Epithelial cell of proximal tubule (primary cell): ENCODE data around the gene PDE2A. TPM values are rescaled to one million over a fixed set of nuclear protein-coding genes. Genes with fewer than 3 reads are reported as not detected.

Experiments used
- DNase-seq: peaks from one replicate; pipeline ENCODE4 v3.0.0-alpha.2; 2011; ENCODE audit warnings: low read depth
- H3K4me3 ChIP-seq: 2 replicates; pipeline ENCODE4 v1.5.1; 2011; ENCODE audit warnings: low read depth, mild to moderate bottlenecking, low read length
- CTCF ChIP-seq: conservative IDR thresholded peaks from 2 replicates; pipeline ENCODE4 v1.5.1; 2012; ENCODE audit warnings: low read depth, mild to moderate bottlenecking, low read length
- total RNA-seq: library from RNA; depleted of rRNA; stranded (reverse); fragments of >200 nt; gene quantifications from 2 replicates; pipeline ENCODE4 v1.2.3, GENCODE V29; 2015

PDE2A gene
- total RNA-seq, 1 donor from 2014 or later, result 0.69 TPM

- TF ChIP-seq CTCF, result no peak
Measured at GRCh38 chr11:72627594-72628281, 46.5 kb downstream of the PDE2A start.

GRCh38 chr11:72626414-72626936 is 47.7 kb downstream of the PDE2A start:
- TF ChIP-seq CTCF, result no peak

More at GRCh38 chr11:72627594-72628281, 46.5 kb downstream of the PDE2A start:
- no peak overlapping the region for H3K4me3 ChIP-seq
- no peak for DNase-seq

GRCh38 chr11:72625691-72626413 is 48.4 kb downstream of the PDE2A start:
- DNase-seq, result no peak
- H3K4me3 ChIP-seq, result no peak overlapping the region
- TF ChIP-seq CTCF, result no peak

More at GRCh38 chr11:72626414-72626936, 47.7 kb downstream of the PDE2A start:
- no peak overlapping the region for H3K4me3 ChIP-seq
- no peak for DNase-seq

- TF ChIP-seq CTCF, result no peak
- DNase-seq, result no peak
- H3K4me3 ChIP-seq, result no peak overlapping the region
Measured at GRCh38 chr11:72624496-72625201, 49.6 kb downstream of the PDE2A start.

- no peak for DNase-seq
- TF ChIP-seq CTCF, result no peak
- H3K4me3 ChIP-seq, result no peak overlapping the region
Measured at GRCh38 chr11:72623052-72623451, 51.2 kb downstream of the PDE2A start.

- DNase-seq, result no peak
- TF ChIP-seq CTCF, result no peak
- H3K4me3 ChIP-seq, result no peak overlapping the region
Measured at GRCh38 chr11:72621008-72621610, 53.1 kb downstream of the PDE2A start.
